IPS-18a (cell line): ENCODE data around the gene PBLD.

Experiments
- H3K27ac ChIP-seq: one replicate; pipeline ENCODE4 v1.5.1; 2013; ENCODE audit warnings: low read length
- H3K27me3 ChIP-seq: one replicate; pipeline ENCODE4 v1.6.1; 2013; ENCODE audit warnings: mild to moderate bottlenecking, low read length; ENCODE audit not compliant: control insufficient read depth, insufficient read depth
- H3K36me3 ChIP-seq: one replicate; pipeline ENCODE4 v1.6.1; 2013; ENCODE audit warnings: low read depth, low read length; ENCODE audit not compliant: control insufficient read depth
- H3K4me1 ChIP-seq: one replicate; pipeline ENCODE4 v1.6.1; 2013; ENCODE audit warnings: low read depth, low read length; ENCODE audit not compliant: control insufficient read depth
- H3K4me3 ChIP-seq: one replicate; pipeline ENCODE4 v1.5.1; 2013; ENCODE audit warnings: low read length
- H3K9ac ChIP-seq: one replicate; pipeline ENCODE4 v1.6.1; 2013; ENCODE audit warnings: mild to moderate bottlenecking, low read length, moderate library complexity
- H3K9me3 ChIP-seq: one replicate; pipeline ENCODE4 v1.6.1; 2013; ENCODE audit warnings: low read depth, low read length; ENCODE audit not compliant: control insufficient read depth

Gene PBLD

DNA sequence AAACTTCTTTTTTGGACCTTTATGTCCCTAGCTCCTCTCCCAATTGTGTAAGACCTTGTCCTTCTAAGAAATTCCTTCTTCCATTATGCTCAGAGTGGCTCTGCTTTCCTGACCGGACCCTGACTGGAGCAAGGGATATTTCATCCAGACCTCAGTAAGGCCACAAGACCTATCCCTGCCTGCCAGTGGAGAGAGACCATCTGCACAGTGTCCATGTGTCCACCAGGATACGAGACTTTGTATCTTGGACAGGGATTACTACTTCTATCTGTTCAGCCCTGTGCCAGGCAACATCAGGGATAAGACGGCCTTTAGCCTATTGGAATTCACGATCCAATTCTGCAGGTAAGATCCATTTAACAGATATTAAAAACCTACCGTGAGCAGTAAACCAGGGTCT, 93.7 kb downstream of the PBLD start:
- Histone ChIP-seq H3K4me3 (no peak overlapping the region), H3K27ac (no peak overlapping the region), H3K9me3 (no peaks in the 10 kb centered on the region), H3K4me1 (no peaks in the 10 kb centered on the region), H3K36me3 (no peaks in the 10 kb centered on the region), H3K27me3 (peaks cover 2% of the 10 kb centered on the region), H3K9ac (no peak overlapping the region)

DNA sequence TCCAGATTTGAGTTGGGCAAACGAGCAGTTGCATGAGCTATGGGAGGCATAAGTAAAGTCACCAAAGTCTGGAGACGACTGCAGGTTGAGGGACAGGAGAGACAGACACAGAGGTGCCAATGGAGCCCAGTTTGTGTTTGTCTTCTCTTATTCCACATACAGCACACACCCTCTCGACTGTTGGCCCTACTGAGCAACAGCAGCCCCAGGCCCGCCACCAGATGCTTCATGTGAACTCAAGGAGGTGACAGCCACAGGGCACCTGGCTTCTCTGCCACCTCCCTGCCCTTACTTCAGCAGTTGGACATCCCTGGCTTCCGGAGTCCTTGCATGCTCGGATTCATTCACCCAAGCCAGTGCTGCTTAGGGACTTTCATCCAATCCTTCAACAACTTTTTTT, 94.4 kb downstream of the PBLD start:
- peaks cover 9% of the 10 kb centered on the region for H3K27me3 ChIP-seq
- no peaks in the 10 kb centered on the region for H3K4me1 ChIP-seq
- no peak overlapping the region for H3K4me3 ChIP-seq
- H3K36me3 ChIP-seq, result no peaks in the 10 kb centered on the region
- H3K9me3 ChIP-seq, result no peaks in the 10 kb centered on the region
- no peak overlapping the region for H3K9ac ChIP-seq
- no peak overlapping the region for H3K27ac ChIP-seq

DNA sequence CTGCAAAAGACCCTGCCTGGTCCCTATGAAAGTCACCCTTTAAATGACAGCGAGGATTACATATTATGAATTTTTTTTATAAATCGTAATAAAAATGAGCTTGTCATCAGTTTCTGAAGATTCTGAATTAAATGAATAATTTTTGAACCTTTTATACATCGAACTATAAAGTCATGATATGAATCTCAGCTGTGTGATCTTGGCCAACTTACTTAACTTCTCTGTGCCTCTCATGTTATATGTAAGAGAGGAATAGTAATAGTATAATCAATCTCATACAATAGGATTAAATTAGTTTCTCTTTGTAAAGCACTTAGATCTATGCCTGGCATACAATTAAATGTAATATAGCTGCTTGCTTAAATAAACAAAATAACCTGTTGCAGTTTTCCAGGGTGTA, 95.6 kb downstream of the PBLD start:
- Histone ChIP-seq H3K4me3 (no peak overlapping the region), H3K27me3 (peaks cover 21% of the 10 kb centered on the region), H3K9me3 (no peaks in the 10 kb centered on the region), H3K36me3 (no peaks in the 10 kb centered on the region), H3K27ac (no peak overlapping the region), H3K4me1 (peaks cover 1% of the 10 kb centered on the region), H3K9ac (no peak overlapping the region)

DNA sequence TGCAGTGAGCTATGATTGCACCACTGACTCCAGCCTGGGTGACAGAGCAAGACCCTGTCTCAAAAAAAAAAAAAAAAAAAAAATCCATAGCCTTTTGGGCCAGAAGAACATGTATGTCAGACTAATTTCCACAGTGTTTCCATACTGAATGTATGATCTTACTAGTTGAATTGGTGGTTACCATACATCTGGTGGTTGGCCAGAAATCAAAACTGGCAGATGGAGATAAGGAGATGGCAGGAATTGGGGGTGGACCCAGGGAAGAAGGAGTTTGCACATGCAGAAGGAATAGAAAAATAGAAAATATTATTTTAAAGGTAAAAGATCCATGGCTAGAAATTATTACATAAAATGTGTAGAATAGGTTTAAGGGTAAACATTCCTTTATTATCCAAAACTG, 97.1 kb downstream of the PBLD start:
- H3K9me3 ChIP-seq, result no peaks in the 10 kb centered on the region
- H3K9ac ChIP-seq, result no peak overlapping the region
- H3K4me3 ChIP-seq, result no peak overlapping the region
- no peak overlapping the region for H3K27ac ChIP-seq
- H3K27me3 ChIP-seq, result peaks cover 32% of the 10 kb centered on the region
- no peaks in the 10 kb centered on the region for H3K36me3 ChIP-seq
- peaks cover 7% of the 10 kb centered on the region for H3K4me1 ChIP-seq

DNA sequence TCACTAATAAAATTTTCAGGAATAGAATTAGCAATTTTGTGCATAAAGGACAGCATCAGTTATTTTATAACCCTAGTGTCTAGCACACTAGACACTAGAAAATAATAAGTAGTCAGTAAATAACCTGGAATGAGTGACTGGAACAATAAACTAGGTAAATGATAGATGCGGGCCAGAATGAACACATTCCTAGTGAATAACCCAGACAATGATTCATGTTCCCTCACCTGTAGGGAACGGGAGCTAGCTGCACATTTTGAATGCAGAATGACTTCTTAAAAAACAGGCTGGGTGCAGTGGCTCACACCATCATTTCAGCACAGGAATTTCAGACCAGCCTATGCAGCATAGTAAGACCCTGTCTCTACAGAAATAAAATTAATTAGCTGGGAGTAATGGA, 97.6 kb downstream of the PBLD start:
- H3K27ac ChIP-seq, result no peak overlapping the region
- H3K27me3 ChIP-seq, result peaks cover 37% of the 10 kb centered on the region
- peaks cover 7% of the 10 kb centered on the region for H3K4me1 ChIP-seq
- H3K9ac ChIP-seq, result no peak overlapping the region
- no peak overlapping the region for H3K4me3 ChIP-seq
- no peaks in the 10 kb centered on the region for H3K36me3 ChIP-seq
- no peaks in the 10 kb centered on the region for H3K9me3 ChIP-seq

DNA sequence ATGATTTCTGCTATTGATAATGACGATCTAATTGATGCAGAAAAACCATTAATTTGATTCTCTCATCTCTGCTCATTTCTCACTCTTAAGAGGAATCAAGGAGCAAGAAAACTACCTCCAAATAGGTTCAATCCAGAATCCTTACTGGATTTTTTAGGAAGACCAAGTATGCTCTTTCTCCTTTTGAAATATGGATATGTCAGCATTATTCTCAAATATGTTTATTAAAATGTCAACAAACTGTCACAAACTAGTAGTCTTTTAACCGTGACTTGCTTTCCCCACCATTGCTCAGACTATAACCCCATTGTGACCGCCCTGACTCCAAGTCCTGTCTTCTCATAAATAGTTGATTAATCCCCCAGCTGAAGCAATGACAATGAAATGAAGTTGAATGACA, 99.7 kb downstream of the PBLD start:
- H3K4me3 ChIP-seq, result no peak overlapping the region
- no peaks in the 10 kb centered on the region for H3K9me3 ChIP-seq

More for the DNA sequence above, 99.7 kb downstream of the PBLD start:
- H3K36me3 ChIP-seq, result no peaks in the 10 kb centered on the region
- peaks cover 43% of the 10 kb centered on the region for H3K27me3 ChIP-seq
- peaks cover 7% of the 10 kb centered on the region for H3K4me1 ChIP-seq
- no peak overlapping the region for H3K27ac ChIP-seq
- H3K9ac ChIP-seq, result no peak overlapping the region
